K562 treated with DMSO at 1 percent for 4 hours (cell line): ENCODE measurements around the gene CYP27A1. TPM values are rescaled to one million over a fixed set of nuclear protein-coding genes. Genes with fewer than 3 reads are reported as not detected.

Experiments used
- total RNA-seq: library from RNA; unstranded; fragments of 300-600 nt; gene quantifications from 2 replicates; pipeline ENCODE4 v1.2.3, GENCODE V29; 2022; ENCODE audit not compliant: insufficient read depth

Gene CYP27A1
- total RNA-seq: not detected in 2 replicates

DNA sequence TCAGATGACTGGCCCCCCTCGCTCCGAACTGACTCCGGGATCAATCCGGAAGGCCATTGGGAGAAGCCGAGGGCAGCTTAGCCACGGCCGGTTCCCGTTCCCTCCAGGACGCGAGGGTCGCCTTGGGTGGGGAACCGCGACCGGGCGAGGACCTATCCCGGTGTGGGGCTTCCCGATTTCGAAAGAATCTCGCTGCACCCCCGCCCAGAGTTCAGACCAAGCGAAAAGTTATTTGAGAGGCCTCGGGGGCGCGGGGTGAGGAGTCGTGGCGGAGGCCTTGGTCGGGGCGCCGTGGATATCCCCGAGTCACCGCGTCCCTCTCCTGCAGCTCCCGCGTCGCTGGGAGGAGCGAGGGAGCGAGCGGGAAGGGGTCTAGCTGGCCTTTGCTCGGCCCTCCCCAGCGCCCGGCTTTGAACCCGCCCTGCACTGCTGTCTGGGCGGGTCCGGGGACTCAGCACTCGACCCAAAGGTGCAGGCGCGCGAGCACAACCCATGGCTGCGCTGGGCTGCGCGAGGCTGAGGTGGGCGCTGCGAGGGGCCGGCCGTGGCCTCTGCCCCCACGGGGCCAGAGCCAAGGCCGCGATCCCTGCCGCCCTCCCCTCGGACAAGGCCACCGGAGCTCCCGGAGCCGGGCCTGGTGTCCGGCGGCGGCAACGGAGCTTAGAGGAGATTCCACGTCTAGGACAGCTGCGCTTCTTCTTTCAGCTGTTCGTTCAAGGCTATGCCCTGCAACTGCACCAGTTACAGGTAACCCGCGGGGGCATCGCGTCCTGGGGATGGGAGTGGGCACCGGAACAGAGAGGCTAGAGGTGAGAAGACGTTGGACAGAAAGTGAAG is at the start of gene CYP27A1:
Gene CYP27A1, plus strand, starts transcription at position 457 of the 837 bp plus-strand sequence. Its CDS starts 36 bp downstream, at position 493.

DNA sequence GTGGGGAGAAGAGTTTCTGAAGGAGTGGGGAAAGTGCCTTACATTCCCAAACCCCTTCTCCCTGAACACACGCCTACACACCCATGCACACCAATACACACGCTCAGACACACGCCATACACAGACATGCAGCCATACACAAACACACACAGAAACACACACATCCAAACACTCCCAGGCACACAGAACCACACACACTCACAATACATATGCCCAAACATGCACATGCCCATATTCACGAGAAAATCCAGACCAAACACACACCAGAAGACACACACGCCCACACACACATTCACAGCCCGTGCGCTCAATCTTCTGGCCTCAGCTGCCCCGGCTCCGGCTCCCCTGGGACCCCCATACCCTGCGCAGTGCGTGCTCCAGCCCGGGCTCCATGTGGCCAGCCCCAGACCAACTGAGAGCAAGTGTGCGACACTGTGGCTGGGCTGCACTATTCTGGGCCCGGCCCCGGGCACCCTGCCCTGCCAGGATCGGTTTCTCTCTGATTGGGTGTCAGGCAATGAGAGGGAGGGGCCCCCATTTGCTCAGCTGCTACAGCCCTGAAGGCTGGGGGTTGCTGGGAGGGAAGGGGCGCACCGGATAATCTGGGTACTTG is 49.5 kb downstream of the CYP27A1 start, which contains the start of gene PRKAG3:
Gene PRKAG3, minus strand, starts transcription at position 426 of the 613 bp plus-strand sequence.

DNA sequence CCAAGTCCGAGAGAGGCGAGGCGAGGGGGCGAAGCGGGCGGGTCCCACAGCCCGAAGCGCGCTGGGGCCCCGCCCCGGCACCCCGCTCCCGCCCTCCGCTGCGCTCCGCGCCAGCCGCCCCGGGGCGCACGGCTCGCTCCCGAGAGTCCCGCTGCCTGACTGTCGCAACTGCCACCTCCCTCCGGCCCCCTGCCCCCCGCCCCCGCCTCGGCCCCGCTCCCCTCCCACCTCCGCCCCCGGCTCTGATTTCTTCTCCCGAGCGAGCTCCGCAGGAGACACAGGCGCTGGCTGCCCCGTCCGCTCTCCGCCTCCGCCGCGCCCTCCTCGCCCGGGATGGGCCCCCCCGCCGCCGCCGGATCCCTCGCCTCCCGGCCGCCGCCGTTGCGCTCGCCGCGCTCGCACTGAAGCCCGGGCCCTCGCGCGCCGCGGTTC is 77.6 kb downstream of the CYP27A1 start, which contains the start of gene WNT6:
Gene WNT6, plus strand, starts transcription at position 250 of the 432 bp plus-strand sequence. CDS start 233 bp downstream, outside the sequence.

Other genes with a start within 250 kb of the CYP27A1 start
- 4.2 and 4.5 TPM in 2 replicates for gene USP37, start 213.8 kb upstream of the CYP27A1 start, total RNA-seq
- 14.4 and 20.2 TPM in 2 replicates for gene CNOT9, start 213.3 kb upstream of the CYP27A1 start, total RNA-seq
- 0.29 TPM in 1 of 2 replicates, not detected in the other for gene PLCD4, start 174.2 kb upstream of the CYP27A1 start, total RNA-seq
- 6.6 and 9.1 TPM in 2 replicates for gene ZNF142, start 122.5 kb upstream of the CYP27A1 start, total RNA-seq
- 20.8 and 21.4 TPM in 2 replicates for gene BCS1L, start 122.5 kb upstream of the CYP27A1 start, total RNA-seq
- gene RNF25, start 110.1 kb upstream of the CYP27A1 start, total RNA-seq: 25.3 and 31.0 TPM in 2 replicates
- gene STK36, start 110.1 kb upstream of the CYP27A1 start, total RNA-seq: 2.8 and 3.4 TPM in 2 replicates
- gene TTLL4, start 71.3 kb upstream of the CYP27A1 start, total RNA-seq: 19.4 and 44.1 TPM in 2 replicates
- not detected in 2 replicates for gene PRKAG3, start 49.7 kb downstream of the CYP27A1 start, total RNA-seq
- not detected in 2 replicates for gene WNT6, start 77.7 kb downstream of the CYP27A1 start, total RNA-seq
- not detected in 2 replicates for gene WNT10A, start 98.7 kb downstream of the CYP27A1 start, total RNA-seq
- gene CDK5R2, start 177.5 kb downstream of the CYP27A1 start, total RNA-seq: not detected in 2 replicates
- 0.34 and 0.71 TPM in 2 replicates for gene FEV, start 203.0 kb downstream of the CYP27A1 start, total RNA-seq
- gene CRYBA2, start 211.3 kb downstream of the CYP27A1 start, total RNA-seq: not detected in 2 replicates